AG04450 (cell line): Measurements from ENCODE around the gene CCNK. TPM values are rescaled to one million over a fixed set of nuclear protein-coding genes. Genes with fewer than 3 reads are reported as not detected.

Source experiments
- CTCF ChIA-PET: fragments of 300-600, 350-600 bp; formaldehyde crosslinking; extraction: SDS; loops from one replicate; lab custom pipeline; 2022; ENCODE audit warnings: antibody characterized with exemption, inconsistent platforms; lab: Charles Lee
- POLR2A ChIA-PET: fragments of 350-600 bp; formaldehyde crosslinking; extraction: SDS; loops from one replicate; lab custom pipeline; 2021; ENCODE audit warnings: antibody characterized with exemption, inconsistent platforms; lab: Yijun Ruan, JAX
- DNase-seq: peaks from one replicate; pipeline ENCODE4 v3.0.0-alpha.2; 2011; ENCODE audit warnings: low read depth, low spot score
- H3K27ac ChIP-seq: one replicate; pipeline ENCODE4 v1.5.1; 2012; ENCODE audit warnings: low read depth, low read length, control low read depth
- H3K27me3 ChIP-seq: one replicate; pipeline ENCODE4 v1.6.0; 2012; ENCODE audit warnings: low read length; ENCODE audit not compliant: control insufficient read depth, insufficient read depth
- H3K4me3 ChIP-seq: 2 replicates; pipeline ENCODE4 v1.5.1; 2011; ENCODE audit warnings: mild to moderate bottlenecking, low read depth, low read length, control low read depth
- H3K9me3 ChIP-seq: 2 replicates; pipeline ENCODE4 v1.5.1; 2012; ENCODE audit warnings: low read length; ENCODE audit not compliant: control insufficient read depth, insufficient read depth
- CTCF ChIP-seq: IDR thresholded peaks from 2 replicates; pipeline ENCODE4 v1.5.1; 2011; ENCODE audit warnings: low read depth, low read length, control low read depth, inconsistent platforms
- polyA plus RNA-seq: library from polyadenylated mRNA; depleted of rRNA; stranded (reverse); fragments of >200 nt; gene quantifications from 2 replicates; pipeline ENCODE4 v1.2.3, GENCODE V29; 2011

CCNK gene
- polyA plus RNA-seq, 1 experiment: 18.9 TPM

GRCh38 chr14:99468081-99468480, 13.1 kb upstream of the CCNK start:
- CTCF ChIA-PET: no interaction called here
- H3K27ac ChIP-seq: no peak overlapping the region

GRCh38 chr14:99468836-99469592, 12.2 kb upstream of the CCNK start:
- ChIA-PET CTCF (interaction anchor here (0.9 kb wide), 1 partner anchor 53 kb away, joined by 4 read pairs; no protein-coding TSS in a partner anchor), POLR2A (no interaction called here)
- no peak for DNase-seq
- H3K27ac ChIP-seq: no peak overlapping the region
- no peak overlapping the region for H3K4me3 ChIP-seq
- H3K27me3 ChIP-seq: no peaks in the 10 kb centered on the region
- no peaks in the 10 kb centered on the region for H3K9me3 ChIP-seq
- no peak for TF ChIP-seq CTCF

More at GRCh38 chr14:99468081-99468480, 13.1 kb upstream of the CCNK start:
- Histone ChIP-seq H3K9me3 (no peaks in the 10 kb centered on the region), H3K27me3 (no peaks in the 10 kb centered on the region), H3K4me3 (no peak overlapping the region)
- TF ChIP-seq CTCF: no peak
- POLR2A ChIA-PET: interaction anchor here (0.7 kb wide), 1 partner anchor 1026 kb away, joined by 3 read pairs; no protein-coding TSS in a partner anchor
- no peak for DNase-seq

DNA sequence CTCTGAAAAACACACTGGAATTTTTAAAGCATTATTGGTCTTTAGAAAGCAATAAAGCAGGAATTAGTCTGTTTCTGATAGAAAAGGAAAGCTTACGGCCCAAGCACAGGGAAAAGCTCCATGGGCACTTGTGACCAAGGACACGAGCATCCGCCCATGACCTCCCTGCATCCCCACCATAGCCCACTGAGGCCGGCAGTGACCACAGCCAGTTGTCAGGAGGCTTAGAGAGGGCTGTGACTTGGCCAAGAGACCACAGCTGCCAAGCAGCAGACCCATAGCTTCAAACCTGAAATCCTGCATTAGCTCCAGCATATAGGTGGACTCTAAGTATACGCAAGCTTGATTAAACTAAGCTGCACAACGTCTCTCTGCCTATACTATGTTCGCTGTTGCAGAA, 9.5 kb upstream of the CCNK start:
- no peaks in the 10 kb centered on the region for H3K9me3 ChIP-seq
- H3K27ac ChIP-seq: no peak overlapping the region
- no peaks in the 10 kb centered on the region for H3K27me3 ChIP-seq
- DNase-seq: no peak
- TF ChIP-seq CTCF: no peak
- ChIA-PET CTCF (interaction anchor here (0.8 kb wide), 1 partner anchor 56 kb away, joined by 3 read pairs; no protein-coding TSS in a partner anchor), POLR2A (no interaction called here)
- H3K4me3 ChIP-seq: no peak overlapping the region

DNA sequence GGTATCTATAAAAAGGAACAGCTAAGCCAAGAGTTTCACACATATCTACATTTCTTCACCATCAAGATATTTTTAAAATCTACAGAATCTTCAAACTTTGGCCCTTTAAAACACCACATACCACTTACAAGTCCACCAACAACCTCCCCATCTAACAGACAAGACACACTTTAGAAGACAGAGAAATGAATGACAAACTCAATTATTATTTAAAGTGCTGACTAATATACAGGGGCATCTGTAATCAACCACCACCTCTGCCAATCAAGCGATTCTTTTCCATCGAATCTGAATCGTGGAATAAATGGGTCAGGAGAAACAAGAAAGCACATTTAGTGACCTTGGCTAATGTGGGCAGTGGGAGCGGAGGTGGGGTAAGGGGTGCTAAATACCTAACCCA, 8.3 kb upstream of the CCNK start:
- H3K27ac ChIP-seq: no peak overlapping the region
- no peaks in the 10 kb centered on the region for H3K9me3 ChIP-seq
- H3K27me3 ChIP-seq: no peaks in the 10 kb centered on the region
- TF ChIP-seq CTCF: no peak
- ChIA-PET POLR2A (no interaction called here), CTCF (no interaction called here)
- H3K4me3 ChIP-seq: no peak overlapping the region
- DNase-seq: no peak

DNA sequence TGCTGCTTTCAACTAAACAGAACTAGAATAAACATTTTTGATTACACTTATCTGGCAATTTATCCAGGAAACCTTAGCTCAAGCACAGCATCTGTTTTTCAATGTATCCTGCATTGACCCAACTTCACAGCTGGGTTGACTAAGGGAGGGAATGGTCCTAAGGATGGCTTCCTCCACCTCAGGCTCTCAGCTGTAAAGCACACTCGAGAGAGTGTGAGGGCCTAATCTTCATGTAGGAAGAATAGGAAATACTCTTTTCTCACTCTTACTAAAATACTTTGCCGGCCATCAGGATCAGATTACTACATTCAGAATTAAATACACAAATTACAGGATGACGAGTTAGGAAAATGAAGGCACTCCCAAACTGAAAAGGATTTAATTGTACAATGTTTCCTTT, 7.8 kb upstream of the CCNK start:
- ChIA-PET POLR2A (no interaction called here), CTCF (no interaction called here)
- no peaks in the 10 kb centered on the region for H3K9me3 ChIP-seq
- DNase-seq: no peak
- H3K27ac ChIP-seq: no peak overlapping the region
- TF ChIP-seq CTCF: no peak
- no peak overlapping the region for H3K4me3 ChIP-seq
- H3K27me3 ChIP-seq: no peaks in the 10 kb centered on the region
